NCI-H187 treated with DMSO at 0.1 percent for 48 hours (cell line): ENCODE measurements around the gene MINDY3.
"Not testable (repeated sequence)": the region's sequence is repeated elsewhere in the genome, so short reads cannot be mapped to it uniquely, and the experiment has no call there.

Experiments
- DNase-seq: peaks from one replicate; lab custom pipeline; 2025; lab: John Stamatoyannopoulos, UW

Gene MINDY3

DNA sequence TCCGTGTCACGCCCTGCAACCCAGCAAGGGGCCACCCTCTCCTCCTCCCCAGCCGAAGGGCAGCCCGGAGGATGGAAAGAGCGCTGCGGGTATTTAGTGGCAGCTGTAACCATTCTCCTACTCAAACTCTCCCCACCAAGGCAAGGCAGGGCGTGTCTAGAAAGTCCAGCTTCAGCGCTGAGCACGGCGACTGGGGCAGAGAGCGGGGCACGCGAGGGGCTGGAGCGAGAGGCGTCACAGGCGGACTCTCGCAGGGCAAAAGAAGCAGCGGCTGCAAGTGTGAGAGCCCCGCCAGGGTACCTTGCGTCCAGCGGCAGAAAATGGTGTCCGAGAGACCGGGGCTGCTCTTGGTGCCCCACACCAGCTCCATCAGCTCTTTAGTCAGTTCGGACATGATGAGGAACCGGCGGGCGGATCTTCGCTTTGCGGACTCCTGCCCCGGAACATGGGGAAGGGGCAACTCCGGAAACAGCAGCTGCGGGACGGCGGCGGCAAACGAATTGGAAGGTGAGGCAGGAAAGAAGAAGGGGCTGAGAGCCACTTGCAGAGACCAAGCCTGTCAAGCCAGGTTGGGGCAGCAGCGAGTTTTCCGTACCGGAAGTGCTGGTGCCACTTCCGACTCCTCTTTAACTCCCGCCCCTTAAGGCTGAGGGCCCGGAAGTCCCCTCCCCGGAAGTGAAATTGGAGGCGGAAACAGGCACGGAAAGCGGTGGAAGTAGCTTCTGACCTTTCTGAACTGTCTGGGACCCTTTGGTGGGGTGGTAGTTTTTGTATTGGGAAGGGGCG is at the start of gene MINDY3:
Gene MINDY3 (minus strand): TSS at position 602 of the 786 bp plus-strand sequence. CDS start 208 bp downstream, at position 394.
- peak; percentile 26 for DNase-seq

GRCh38 chr10:15901889-15902288 is 41.6 kb upstream of the MINDY3 start:
- no peak for DNase-seq

GRCh38 chr10:15898046-15898445 is 37.7 kb upstream of the MINDY3 start:
- no peak for DNase-seq

GRCh38 chr10:15897287-15897686 is 37.0 kb upstream of the MINDY3 start:
- DNase-seq, result no peak

DNA sequence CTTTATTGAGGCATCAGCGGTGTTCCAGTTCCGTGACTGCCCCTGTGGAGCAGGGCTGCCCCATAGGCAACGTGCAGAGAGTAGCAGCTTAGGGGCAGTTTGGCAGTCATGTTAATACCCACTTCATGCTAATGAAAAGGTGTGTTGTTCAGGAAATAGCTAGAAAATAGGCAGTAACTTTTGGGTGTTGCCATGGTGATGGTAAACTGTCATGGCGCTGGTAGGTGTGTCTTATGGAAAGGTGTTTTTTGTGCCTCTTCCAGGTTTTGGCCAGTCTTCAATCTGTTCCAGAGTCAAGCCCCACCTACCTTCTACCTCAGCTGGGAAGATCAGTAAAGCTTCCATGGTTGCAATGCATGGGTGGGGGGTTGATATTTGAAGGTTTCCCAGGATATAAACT is 36.3 kb upstream of the MINDY3 start:
- no peak for DNase-seq

DNA sequence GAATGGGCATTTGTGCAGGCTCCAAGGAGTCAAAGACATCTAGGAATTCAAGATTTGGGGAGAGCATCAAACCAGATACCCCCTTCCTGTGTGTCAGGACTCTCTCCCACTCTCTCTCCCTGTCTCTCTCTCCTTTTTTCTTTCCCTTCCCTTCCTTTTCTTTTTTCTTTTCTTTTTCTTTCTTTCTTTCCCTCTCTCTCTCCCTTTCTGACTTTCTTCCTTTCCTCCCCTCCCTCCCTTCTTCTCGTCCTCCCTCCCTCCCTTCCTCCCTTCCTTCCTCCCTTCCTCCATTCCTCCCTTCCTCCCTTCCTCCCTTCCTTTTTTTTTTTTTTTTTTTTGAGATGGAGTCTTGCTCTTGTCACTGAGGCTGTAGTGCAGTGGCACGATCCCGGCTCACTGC is 24.1 kb upstream of the MINDY3 start:
- no peak for DNase-seq

DNA sequence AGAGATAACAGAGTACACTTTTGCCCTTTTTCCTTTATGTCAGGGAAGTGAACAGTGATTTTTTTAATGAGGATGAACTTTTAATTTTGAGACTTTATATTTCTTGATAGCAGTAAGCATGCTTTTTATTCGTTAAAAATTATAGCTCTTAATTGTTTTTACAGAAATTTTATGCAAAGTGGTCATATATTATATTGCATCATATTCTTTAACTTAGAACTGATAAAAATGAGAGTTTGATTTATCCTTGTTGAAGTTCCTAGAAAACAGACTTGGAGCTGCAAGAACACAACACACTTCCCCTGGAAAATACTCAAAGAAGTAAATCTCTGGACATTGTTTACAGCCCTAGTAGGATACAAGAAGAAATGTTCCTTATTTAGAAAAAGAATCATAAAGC is 21.2 kb upstream of the MINDY3 start:
- DNase-seq, result no peak

DNA sequence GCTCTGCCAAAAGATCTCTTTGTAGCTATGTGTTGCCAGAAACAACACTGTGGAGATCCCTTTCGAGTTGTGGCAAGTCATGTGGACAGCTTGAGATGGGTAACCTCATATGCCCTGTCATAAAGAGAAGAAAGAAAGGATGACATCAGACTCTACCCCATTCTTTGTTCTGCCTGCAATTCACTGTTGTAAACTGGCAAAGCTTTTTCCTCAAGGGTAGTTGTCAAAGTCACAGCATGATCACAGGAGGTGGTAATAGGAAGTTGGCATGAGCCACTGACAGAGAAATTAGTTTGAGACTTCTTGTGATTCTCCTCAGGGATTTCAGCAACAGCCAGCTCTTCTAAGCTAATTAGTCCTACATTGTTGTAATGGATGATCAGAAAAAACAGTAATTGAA is 19.4 kb upstream of the MINDY3 start:
- no peak for DNase-seq

- no peak for DNase-seq
These were observed 18.8 kb upstream of the MINDY3 start for GRCh38 chr10:15879058-15879457.

- DNase-seq, result no peak
These were observed 17.7 kb upstream of the MINDY3 start for GRCh38 chr10:15877836-15878576.

GRCh38 chr10:15876274-15876673 is 16.0 kb upstream of the MINDY3 start:
- DNase-seq, result not testable (repeated sequence)

- not testable (repeated sequence) for DNase-seq
These were observed 12.3 kb upstream of the MINDY3 start for GRCh38 chr10:15872645-15873044.

- no peak for DNase-seq
These were observed 11.5 kb upstream of the MINDY3 start for GRCh38 chr10:15871823-15872222.

GRCh38 chr10:15869935-15870334 is 9.6 kb upstream of the MINDY3 start:
- no peak for DNase-seq

GRCh38 chr10:15868006-15868405 is 7.7 kb upstream of the MINDY3 start:
- no peak for DNase-seq

DNA sequence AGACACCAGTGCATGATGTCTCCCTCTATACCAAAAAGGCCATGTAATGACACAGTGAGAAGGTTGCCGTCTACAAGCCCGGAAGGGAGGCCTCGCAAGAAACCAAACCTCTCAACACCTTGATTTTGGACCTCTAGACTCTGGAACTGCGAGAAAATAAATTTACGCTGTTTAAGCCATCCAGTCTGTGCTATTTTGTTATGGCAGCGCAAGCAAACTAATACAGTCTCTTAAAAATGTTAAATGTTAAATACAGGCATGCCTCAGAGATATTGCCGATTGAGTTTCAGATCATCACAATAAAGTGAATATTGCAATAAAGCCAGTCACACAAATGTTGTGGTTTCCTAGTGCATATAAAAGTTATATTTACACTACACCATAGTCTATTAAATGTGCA is 5.0 kb upstream of the MINDY3 start:
- DNase-seq, result no peak

DNA sequence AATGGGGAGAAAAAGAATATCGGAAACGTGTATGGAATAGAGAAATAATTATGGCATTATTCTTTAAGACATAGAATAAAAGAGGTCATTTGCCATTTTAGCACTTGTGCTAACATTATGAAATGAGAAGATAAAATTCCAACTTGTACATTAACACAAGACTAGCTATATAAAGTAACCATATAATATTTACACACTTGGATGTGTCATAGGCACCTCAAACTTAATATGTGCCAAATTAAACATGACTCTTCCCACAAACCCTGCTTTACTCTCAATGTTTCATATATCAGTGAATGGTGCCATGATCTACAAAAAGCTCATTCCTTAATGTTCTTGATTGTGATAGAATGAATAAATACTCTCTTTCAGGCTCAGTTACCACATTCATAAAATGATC is 4.1 kb upstream of the MINDY3 start:
- DNase-seq, result no peak

GRCh38 chr10:15863733-15864132 is 3.4 kb upstream of the MINDY3 start:
- DNase-seq, result no peak

- DNase-seq, result no peak
These were observed 3.0 kb upstream of the MINDY3 start for GRCh38 chr10:15863323-15863722.

DNA sequence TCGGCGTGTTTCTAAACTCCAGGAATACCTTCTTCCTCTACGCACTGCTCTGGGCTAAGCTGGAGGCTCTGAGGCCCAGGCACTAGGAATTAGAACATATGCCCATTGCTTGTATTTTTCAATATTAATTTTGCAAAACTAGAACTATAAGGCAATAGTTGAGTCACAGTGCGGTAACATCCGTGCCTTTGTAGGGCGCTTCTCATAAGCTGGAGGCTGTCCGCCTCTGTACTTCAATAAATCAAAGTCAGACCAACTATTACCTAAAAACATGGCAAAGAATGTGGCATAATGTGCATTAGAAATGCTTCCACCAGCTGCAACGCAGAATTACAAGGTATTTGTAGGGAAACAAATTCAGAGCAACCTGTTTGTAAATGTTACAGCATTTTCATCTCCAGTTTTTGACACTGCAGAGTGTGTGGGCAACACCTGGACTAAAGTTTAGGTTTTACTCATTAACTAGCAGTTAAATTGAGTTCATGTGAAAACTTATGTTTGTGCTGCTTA is 440 bp upstream of the MINDY3 start:
- no peak for DNase-seq

DNA sequence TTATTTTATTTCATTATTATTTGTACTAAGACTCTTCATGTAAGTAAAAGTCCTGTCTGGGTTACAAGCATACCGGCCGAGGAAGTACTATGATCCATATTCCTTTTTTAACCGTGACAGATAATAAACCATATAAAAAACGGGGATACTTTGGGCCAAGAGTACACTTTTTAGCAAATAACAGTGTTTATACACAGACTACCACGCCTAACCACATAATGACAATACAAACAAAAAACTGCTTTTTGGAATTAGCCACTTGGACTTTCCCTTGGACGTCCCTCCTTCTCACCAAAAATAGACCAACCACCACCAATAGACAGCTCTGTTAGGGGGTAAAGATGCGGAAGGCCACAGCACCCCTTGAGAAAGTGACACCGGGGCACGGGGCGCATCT is 800 bp downstream of the MINDY3 start:
- no peak for DNase-seq

GRCh38 chr10:15858861-15859281 is 1.4 kb downstream of the MINDY3 start:
- DNase-seq, result no peak

DNA sequence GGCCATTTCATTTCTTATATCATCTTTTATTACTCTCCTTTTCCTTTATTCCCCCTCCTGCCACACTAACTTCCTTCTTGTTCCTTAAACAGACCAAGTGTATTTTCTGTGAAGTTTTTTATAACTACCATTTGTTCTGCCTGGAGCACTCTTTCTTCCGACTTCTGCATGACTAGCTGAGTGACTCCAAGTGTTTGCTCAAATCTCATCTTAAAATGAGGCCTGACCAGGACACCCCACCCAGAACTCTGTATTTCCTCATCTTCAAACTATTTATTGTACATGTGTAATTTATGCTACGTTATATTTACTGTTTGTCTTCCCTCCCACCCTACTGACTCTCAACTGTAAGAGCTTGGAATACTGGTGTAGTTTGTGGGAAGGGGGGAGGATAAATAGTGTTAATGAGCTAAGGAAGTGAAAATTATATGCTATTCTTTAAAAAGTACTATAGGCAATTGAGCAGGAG is 3.2 kb downstream of the MINDY3 start:
- no peak for DNase-seq
